ENCODE measurements around the gene WAC.
"Not testable (repeated sequence)": the region's sequence is repeated elsewhere in the genome, so short reads cannot be mapped to it uniquely, and the experiment has no call there.

Gene WAC

GRCh38 chr10:28558923-28559508, 26.1 kb downstream of the WAC start:
- in situ Hi-C loops (cut with HindIII; ENCODE audit: low pct_ligation_motif_present, low pct_unique_long_range_greater_than_20kb, low sequenced_read_pairs) = no loop called here
- no peak for DNase-seq

DNA sequence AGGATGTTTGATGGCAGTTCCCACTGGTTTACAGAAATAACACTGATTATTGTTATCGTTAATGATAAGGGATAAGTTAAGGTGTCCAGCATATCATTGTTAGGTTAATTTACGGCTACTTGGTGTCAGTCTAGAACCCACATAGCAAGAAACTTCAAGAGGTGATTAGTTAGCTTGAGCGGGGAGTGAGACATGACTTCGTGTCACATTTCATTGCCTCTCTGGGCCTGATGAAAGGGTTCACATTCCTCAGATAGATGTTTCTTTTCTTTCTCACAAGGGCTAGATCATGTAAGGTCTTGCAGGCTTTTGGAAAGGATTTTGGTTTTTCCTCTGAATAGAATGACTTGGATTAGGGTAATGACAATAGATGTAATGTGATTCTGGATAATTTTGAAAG, 26.7 kb downstream of the WAC start:
- no peak for DNase-seq
- in situ Hi-C loops (cut with HindIII; ENCODE audit: low pct_ligation_motif_present, low pct_unique_long_range_greater_than_20kb, low sequenced_read_pairs) = no loop called here

DNA sequence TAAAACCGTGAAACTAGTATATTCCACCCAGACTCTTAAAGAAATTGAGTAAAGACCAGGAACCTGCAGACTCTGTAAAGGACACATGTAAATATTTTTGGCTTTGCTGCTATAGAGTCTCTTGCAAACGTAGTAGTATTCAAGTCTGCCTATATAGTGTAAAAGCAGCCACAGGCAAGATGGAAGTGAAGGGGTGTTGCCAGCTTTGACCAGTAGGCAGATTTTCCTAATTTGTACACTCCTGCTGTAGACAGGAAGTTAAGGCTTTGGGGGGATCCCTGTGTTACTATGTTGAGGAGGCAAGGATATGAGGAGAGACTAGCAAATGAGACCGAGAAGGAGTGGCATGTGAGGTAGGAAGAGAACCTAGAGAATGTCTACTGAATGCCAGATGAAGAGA, 27.7 kb downstream of the WAC start:
- in situ Hi-C loops (cut with HindIII; ENCODE audit: low pct_ligation_motif_present, low pct_unique_long_range_greater_than_20kb, low sequenced_read_pairs) = no loop called here

GRCh38 chr10:28561531-28561930, 28.6 kb downstream of the WAC start:
- in situ Hi-C loops (cut with HindIII; ENCODE audit: low pct_ligation_motif_present, low pct_unique_long_range_greater_than_20kb, low sequenced_read_pairs) = no loop called here
- no peak for DNase-seq

More for the DNA sequence above, 27.7 kb downstream of the WAC start:
- no peak for DNase-seq

DNA sequence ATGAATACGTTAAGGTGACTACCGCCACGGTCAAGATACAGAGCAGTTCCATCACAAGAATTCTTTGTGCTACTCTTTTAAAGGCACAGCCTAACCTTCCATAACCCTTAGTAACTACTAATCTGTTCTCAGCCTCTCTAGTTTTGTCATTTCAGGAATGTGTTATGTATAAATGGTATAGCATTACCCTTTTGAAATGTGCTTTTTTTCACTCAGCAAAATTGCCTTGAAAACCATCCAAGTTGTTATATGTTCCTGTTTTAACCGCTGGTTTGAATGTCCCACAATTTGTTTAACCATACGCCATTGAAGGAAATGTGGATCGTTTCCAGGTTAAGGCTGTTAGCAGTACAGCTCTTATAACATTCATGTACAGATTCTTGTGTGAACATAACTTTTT, 32.0 kb downstream of the WAC start:
- in situ Hi-C loops (cut with HindIII; ENCODE audit: low pct_ligation_motif_present, low pct_unique_long_range_greater_than_20kb, low sequenced_read_pairs) = no loop called here
- DNase-seq = no peak

DNA sequence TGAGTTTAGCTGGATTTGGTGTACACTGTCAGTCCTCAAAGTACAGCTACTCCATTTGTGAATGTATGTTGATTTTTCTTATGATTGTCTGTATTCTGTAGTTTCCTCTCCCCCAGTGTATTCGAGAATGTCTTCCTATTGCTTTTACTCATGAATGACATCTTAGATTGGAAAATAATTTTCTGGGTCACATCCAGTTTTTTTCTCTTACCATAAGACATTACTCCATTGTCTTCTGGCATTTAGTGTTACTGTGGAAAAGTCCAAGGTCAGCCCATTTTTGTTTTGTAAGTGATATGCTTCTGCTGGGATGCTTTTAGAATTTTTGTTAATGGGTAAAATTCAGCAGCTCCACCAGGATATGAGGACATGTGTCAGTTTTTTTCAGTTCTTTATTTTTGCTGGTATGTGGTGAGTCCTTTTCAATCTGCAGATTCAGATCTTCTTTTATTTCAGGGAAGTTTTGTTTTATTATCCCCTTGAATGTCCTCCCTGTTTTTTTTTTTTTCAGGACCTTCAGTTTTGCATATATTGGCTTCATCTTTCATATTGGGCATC, 33.6 kb downstream of the WAC start:
- DNase-seq = no peak
- in situ Hi-C loops (cut with HindIII; ENCODE audit: low pct_ligation_motif_present, low pct_unique_long_range_greater_than_20kb, low sequenced_read_pairs) = no loop called here

- DNase-seq = no peak
- in situ Hi-C loops (cut with HindIII; ENCODE audit: low pct_ligation_motif_present, low pct_unique_long_range_greater_than_20kb, low sequenced_read_pairs) = no loop called here
Observed at GRCh38 chr10:28569506-28570159, 36.7 kb downstream of the WAC start.

- DNase-seq = no peak
- in situ Hi-C loops (cut with HindIII; ENCODE audit: low pct_ligation_motif_present, low pct_unique_long_range_greater_than_20kb, low sequenced_read_pairs) = no loop called here
Observed at GRCh38 chr10:28570598-28570997, 37.7 kb downstream of the WAC start.

- in situ Hi-C loops (cut with HindIII; ENCODE audit: low pct_ligation_motif_present, low pct_unique_long_range_greater_than_20kb, low sequenced_read_pairs) = no loop called here
- no peak for DNase-seq
Observed at GRCh38 chr10:28571265-28571664, 38.3 kb downstream of the WAC start.

DNA sequence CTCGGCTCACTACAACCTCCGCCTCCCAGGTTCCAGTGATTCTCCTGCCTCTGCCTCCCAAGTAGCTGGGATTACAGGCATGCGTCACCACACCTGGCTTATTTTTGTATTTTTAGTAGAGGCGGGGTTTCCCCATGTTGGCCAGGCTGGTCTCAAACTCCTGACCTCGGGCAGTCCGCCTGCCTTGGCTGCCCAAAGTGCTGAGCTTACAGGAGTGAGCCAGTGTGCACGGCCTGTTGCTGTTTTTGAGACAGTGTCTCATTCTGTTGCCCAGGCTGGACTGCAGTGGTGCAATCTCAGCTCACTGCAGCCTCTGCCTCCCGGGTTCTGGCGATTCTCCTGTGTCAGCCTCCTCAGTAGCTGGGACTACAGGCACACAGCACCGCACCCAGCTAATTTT, 41.3 kb downstream of the WAC start:
- DNase-seq; in situ Hi-C loops (cut with HindIII; ENCODE audit: low pct_ligation_motif_present, low pct_unique_long_range_greater_than_20kb, low sequenced_read_pairs): not testable (repeated sequence)

GRCh38 chr10:28575852-28576251, 42.9 kb downstream of the WAC start:
- in situ Hi-C loops (cut with HindIII; ENCODE audit: low pct_ligation_motif_present, low pct_unique_long_range_greater_than_20kb, low sequenced_read_pairs) = no loop called here
- DNase-seq = no peak

- DNase-seq = no peak
- in situ Hi-C loops (cut with HindIII; ENCODE audit: low pct_ligation_motif_present, low pct_unique_long_range_greater_than_20kb, low sequenced_read_pairs) = no loop called here
Observed at GRCh38 chr10:28577506-28577905, 44.6 kb downstream of the WAC start.

GRCh38 chr10:28578454-28578853, 45.5 kb downstream of the WAC start:
- DNase-seq = no peak
- in situ Hi-C loops (cut with HindIII; ENCODE audit: low pct_ligation_motif_present, low pct_unique_long_range_greater_than_20kb, low sequenced_read_pairs) = no loop called here

DNA sequence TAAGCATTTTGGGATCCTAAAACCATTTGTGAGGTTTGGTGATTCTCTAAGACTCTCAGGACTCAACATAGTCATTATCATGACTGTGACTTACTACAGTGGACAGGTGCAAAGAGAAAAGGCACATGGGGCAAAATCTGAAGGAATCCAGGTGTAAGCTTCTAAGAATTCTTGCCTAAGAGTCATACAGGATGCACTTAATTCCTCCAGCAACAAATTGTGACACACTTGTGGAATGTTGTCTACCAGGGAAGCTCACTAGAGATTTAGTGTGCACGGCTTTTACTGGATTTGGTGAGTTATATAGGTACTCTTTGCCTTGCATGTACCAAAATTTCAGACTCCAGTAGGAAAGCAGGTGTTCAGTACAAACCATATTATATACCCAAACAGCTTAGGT, 47.9 kb downstream of the WAC start:
- in situ Hi-C loops (cut with HindIII; ENCODE audit: low pct_ligation_motif_present, low pct_unique_long_range_greater_than_20kb, low sequenced_read_pairs) = no loop called here
- DNase-seq = no peak

DNA sequence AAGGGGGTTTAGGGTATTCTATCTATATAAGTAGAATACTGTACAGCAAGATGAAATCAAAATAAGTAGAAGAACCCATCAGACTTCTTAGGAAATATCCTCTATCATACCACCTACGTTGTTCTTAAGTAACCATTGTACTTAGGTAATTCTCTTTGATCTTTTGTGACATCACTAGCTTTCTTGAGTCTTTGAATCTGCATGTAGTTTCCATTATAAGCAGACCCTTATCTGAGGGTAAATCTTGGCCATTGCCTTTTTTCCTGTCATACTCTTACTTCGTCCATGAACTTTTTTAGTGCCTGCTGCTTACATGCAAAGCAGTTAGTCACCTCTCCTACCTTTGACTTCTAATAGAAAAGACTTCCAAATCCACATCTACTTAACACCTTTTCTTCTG, 49.0 kb downstream of the WAC start:
- in situ Hi-C loops (cut with HindIII; ENCODE audit: low pct_ligation_motif_present, low pct_unique_long_range_greater_than_20kb, low sequenced_read_pairs) = no loop called here
- DNase-seq = no peak

- no peak for DNase-seq
- in situ Hi-C loops (cut with HindIII; ENCODE audit: low pct_ligation_motif_present, low pct_unique_long_range_greater_than_20kb, low sequenced_read_pairs) = no loop called here
Observed at GRCh38 chr10:28585076-28585475, 52.2 kb downstream of the WAC start.

GRCh38 chr10:28586176-28586575, 53.3 kb downstream of the WAC start:
- no peak for DNase-seq
- in situ Hi-C loops (cut with HindIII; ENCODE audit: low pct_ligation_motif_present, low pct_unique_long_range_greater_than_20kb, low sequenced_read_pairs) = no loop called here

GRCh38 chr10:28587270-28587969, 54.5 kb downstream of the WAC start:
- in situ Hi-C loops (cut with HindIII; ENCODE audit: low pct_ligation_motif_present, low pct_unique_long_range_greater_than_20kb, low sequenced_read_pairs) = no loop called here
- DNase-seq = no peak

DNA sequence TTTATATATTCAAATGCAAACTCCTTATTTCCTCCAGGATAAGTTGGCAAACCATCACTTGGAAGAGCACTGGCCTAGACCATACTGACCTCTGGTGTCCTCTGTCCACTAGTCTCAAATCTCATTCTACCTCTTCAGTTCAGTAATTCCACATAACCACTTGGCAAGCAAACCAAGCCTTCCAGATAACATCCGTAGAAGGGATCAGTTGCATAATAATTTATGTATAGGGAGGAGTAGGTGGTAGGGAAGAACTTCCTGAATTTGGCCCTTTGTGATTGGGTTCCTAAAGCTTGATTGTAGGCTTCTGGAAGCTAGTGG, 55.0 kb downstream of the WAC start:
- peak; percentile 16 for DNase-seq
- in situ Hi-C loops (cut with HindIII; ENCODE audit: low pct_ligation_motif_present, low pct_unique_long_range_greater_than_20kb, low sequenced_read_pairs) = no loop called here

DNA sequence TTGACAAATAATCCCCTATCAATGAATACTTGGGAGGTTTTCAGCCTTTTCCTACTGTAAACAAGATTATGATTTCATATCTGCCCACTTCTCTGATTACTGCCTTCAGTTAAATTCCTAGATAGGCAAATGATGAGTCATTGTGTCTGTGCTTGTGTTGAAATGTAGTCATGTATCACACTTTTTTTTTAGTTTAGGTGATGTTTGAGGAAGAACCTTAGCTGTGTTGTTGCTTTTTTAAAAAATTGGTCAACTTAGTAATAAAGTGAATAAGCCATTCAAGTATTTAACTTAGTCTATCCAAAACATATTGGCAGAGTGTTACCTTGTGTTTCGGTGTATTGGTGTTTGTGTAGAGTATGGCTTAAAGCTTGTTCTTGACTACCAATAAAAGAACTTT, 60.0 kb downstream of the WAC start:
- peak; percentile 63 for DNase-seq

More for the DNA sequence above, 60.0 kb downstream of the WAC start:
- in situ Hi-C loops (cut with HindIII; ENCODE audit: low pct_ligation_motif_present, low pct_unique_long_range_greater_than_20kb, low sequenced_read_pairs) = no loop called here
